ENCODE results near the gene ZC3HAV1.
A peak's percentile ranks its signal among the peaks of the same experiment; 100 is the strongest.
"Not testable (repeated sequence)": the region's sequence is repeated elsewhere in the genome, so short reads cannot be mapped to it uniquely, and the experiment has no call there.

ZC3HAV1 gene

DNA sequence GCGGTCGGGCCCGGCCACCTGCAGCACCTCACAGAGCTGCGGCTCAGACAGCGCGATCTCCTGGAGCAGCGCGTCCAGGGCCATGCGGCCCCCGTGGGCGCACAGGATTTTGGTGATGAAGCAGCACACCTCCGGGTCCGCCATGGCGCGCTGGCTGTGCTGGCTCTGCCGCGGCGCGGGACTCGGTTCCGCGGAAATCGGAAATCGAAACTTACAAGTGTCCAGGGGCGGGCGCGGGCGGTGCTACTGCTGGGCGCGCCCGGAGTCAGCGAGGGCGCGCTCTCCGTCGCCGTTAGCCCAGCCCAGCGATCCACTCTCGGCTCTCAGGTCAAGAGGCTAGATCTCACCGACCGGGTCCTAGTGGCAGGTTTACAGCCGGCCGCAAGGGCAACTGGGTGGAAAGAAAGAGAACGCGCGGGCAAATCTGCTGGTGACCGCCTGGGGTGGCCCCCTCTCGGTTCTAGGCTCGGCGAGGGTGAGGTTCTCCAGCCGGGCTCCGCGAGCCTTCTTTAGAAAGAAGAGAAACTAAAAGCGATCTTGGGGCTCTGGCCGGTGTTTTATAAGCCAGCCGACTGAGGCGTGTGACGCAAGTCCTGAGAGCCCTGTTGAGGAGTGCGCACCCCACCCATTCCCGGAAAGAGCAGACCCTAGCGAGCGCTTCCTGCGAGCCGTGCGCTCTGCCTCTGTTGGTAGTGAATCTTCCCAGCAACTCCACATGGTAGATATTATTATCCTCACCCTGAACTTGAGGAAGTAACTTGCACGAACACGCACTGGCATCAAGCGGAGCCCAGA lies at the start of gene ZC3HAV1:
TSS of gene ZC3HAV1 (minus strand) at position 533 of the 795 bp plus-strand sequence. CDS start at position 144, 389 bp downstream.
- peak; percentile 96 for DNase-seq

- DNase-seq: no peak
These were observed 44.3 kb upstream of the ZC3HAV1 start for GRCh38 chr7:139153832-139154231.

DNA sequence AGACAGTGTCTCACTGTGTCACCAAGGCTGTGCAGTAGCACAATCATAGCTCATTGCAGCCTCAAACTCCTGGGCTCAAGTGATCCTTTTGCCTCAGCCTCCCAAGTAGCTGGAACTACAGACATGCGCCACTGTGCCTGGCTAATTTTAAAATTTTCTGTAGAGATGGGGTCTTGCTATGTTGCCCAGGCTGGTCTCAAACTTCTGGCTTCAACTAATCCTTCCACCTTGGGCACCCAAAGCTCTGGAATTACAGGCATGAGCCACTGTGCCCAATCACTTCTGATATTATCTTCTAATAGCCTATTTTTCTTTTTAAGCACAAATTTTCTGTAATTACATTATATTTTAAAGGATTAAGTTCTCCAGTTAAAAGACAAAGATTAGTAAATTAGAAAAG lies 42.6 kb upstream of the ZC3HAV1 start:
- DNase-seq: no peak

- no peak for DNase-seq
These were observed 29.6 kb upstream of the ZC3HAV1 start for GRCh38 chr7:139139150-139139549.

- DNase-seq: peak; percentile 62
These were observed 24.0 kb upstream of the ZC3HAV1 start for GRCh38 chr7:139133335-139134139.

DNA sequence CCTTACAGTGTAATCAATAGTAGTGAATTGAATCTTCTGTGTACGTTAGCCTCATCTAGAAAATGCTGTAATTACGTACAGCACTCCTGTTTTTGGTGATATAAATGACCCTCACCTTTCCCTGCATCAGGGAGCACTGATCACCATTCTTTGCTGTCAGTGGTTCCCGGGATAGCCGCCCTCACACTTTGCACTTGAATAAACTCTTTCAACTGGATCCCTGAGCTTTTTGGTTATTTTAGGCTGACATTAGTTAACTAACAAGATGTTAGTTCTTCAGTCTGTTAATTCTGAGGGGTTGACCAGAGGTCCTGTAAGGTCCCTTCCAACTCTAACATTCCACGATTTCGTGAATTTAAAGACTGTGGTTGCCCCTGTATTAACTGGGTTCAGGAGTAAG lies 23.4 kb upstream of the ZC3HAV1 start:
- no peak for DNase-seq

- peak; percentile 60 for DNase-seq
These were observed 22.1 kb upstream of the ZC3HAV1 start for GRCh38 chr7:139131601-139132041.

GRCh38 chr7:139129814-139130213 lies 20.3 kb upstream of the ZC3HAV1 start:
- not testable (repeated sequence) for DNase-seq

DNA sequence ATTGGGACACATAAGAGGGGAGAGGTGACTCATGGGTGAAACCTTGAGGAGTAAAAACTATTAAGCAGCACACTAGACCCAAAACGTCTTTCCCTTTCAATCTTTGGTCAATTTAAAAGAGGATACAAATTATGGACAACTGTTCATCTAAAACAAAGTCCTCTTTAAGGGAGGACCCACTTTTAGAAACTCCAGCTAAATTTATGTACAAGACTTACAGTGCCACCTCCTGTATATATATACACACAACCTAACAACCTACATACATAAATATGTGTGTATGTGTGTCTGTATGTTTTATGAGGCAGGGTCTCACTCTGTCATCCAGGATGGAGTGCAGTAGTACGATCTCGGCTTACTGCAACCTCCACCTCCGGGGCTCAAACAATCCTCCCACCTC lies 18.1 kb upstream of the ZC3HAV1 start:
- DNase-seq: no peak

- DNase-seq: no peak
These were observed 16.1 kb upstream of the ZC3HAV1 start for GRCh38 chr7:139125657-139126056.

GRCh38 chr7:139124995-139125394 lies 15.5 kb upstream of the ZC3HAV1 start:
- not testable (repeated sequence) for DNase-seq

DNA sequence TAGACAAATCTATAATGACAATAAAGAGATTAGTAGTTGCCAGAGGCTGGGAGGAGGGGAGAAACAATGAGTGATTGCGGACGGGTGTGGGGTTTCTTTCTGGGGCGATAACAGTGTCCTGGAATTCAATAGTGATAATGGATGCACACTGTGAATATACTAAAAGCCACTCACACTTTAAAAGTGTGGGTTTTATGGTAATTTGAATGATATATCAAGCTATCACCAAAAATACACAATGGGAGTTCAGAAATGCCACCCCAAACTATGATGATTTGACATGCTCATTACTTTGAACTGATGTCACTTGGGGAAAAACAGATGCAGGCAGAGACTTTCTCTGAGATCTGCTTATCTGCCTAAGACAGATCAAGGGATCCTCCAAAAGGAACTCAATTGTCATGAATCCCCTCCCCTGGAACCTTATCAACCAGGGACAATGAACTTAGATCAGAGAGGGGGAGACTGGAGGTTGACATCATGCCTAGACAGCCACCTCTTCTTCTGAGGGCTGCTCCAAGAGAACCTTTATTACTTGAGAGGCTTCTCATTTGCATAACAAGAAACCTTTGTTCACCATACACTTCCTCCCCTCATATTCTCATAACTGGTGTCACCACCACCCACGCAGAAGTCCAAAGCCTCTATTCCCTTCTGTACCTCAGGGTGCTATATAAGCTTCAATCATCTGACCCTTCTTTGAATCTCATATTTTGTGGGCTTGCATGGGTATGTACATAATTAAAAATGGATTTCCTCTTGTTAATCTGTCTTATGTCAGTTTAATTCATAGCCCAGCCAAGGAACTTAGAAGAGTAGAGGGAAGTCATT lies 14.8 kb upstream of the ZC3HAV1 start:
- no peak for DNase-seq

DNA sequence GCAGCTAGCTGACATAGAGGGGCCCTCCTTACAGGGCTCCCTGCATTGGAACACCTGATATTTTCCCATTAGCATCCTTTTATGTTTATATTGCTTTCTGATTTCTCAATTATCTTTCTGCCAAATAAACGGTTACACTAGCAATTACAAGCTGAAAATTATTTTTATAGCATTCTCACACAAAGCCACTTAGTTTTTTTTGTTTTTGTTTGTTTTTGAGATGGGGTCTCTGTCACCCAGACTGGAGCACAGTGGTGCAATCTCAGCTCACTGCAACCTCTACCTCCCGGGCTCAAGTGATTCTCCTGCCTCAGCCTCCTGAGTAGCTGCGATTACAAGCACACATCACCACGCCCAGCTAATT lies 9.9 kb upstream of the ZC3HAV1 start:
- no peak for DNase-seq

DNA sequence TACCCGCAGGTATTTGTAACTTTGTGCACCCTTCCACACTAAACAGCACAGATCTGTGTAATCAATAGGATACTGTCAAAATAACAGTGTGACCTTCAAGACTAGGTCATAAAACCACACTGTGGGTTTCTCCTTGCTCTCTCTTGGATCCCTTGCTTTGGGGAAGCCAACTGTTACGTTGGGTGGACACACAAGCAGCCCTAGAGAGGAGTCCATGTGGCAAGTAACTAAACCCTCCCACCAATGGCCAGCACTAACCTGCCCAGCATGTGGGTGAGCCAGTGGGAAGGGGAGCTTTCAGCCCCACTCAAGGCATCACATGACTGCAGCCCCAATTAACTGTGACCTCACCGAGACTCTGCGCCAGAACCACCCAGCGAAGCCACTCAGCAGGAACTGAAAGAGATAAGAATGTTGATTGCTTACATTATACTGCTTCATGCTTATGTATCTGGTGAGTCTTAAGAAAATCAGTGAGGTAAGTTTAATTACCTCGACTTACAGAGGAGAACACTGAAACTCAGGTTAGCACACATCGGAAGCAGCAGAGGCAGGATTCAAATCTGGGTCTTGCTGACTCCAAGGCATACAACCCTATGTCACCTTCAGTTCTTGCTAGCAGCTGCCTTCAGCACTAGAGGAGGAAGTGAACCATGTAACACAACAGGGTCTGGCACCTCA lies 9.4 kb upstream of the ZC3HAV1 start:
- peak; percentile 24 for DNase-seq

- no peak for DNase-seq
These were observed 8.8 kb upstream of the ZC3HAV1 start for GRCh38 chr7:139118234-139118804.

GRCh38 chr7:139117599-139118233 lies 8.2 kb upstream of the ZC3HAV1 start:
- no peak for DNase-seq

DNA sequence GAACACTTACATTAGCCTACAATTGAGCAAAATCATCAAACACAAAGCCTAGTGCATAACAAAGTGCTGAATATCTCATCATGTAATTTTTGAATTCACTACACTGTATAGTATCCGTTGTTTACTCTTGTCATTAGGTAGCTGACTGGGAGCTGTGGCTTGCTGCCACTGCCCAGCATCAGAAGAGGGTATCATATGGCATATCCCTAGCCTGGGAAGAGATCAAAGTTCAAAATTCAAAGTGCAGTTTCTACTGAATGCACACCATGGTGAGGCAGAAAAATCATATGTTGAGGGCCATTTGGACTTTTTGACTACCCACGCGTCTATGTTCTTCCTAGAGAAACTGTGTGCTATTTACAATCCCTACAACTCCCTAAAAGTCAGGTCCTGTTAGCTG lies 7.5 kb upstream of the ZC3HAV1 start:
- no peak for DNase-seq

DNA sequence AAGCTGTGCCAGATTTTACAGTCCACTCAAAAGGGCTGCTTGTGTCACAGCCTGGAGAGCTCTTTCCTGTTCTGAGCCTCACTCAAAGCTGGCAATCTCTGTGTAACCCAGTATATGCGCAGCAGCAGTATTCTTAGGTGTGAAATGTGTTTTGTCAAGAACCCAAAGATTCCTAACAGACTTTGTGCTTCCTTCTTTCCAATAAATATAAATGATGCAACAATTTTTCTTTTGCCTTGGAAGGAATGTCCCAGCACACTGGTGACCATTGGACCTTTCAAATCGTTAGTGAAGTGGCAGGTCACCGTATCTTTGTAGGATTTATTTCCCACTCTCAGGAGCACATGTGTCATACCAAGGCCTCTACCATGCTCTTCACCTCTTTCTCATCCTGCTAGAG lies 5.6 kb upstream of the ZC3HAV1 start:
- DNase-seq: no peak

DNA sequence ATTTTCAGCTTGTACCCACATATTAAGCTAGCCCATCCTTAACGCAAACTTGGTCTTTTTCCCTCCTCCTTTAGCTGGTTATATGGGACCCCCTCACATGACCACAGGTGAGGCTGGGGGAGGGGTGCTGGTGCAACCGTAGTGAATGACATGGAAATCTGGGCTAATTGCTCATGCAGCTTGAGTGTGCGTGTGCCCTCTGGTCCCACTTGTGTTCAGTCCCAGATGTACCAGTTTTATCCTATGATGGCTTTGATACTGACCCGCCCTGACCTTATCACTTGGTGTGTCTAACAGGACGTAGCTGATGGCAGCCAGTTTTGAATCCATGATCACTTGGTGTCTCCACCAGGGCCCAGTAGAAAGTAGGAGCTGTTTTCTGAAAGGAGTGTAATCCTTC lies 5.1 kb upstream of the ZC3HAV1 start:
- no peak for DNase-seq

GRCh38 chr7:139114018-139114417 lies 4.5 kb upstream of the ZC3HAV1 start:
- no peak for DNase-seq

DNA sequence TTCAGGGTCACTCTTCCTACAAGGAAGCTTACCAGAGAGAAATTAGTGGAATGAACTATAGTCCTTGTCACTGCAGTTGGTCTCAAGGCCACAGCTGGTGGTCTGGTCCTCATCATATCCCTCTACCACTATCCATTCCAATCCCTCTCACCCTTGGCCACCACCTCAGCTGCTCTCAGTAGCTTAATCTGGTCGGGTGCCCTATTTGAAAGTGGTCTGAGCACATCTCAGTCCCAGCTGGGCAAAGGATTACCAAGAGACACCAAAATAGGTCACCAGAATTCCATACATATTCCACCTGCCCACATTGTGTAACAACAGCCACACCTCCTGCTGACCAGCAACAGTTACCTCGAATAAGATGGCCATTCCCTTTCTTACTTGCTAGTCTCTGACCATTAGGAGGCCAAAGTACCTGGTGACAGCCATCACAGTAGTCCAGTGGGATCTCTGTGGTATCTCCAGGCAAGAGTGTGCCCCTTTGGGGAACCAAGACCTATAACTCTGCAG lies 3.3 kb upstream of the ZC3HAV1 start:
- no peak for DNase-seq

- DNase-seq: no peak
These were observed 2.8 kb upstream of the ZC3HAV1 start for GRCh38 chr7:139112316-139112715.
